ENCODE results near the gene MDM2. TPM values are rescaled to one million over a fixed set of nuclear protein-coding genes. Genes with fewer than 3 reads are reported as not detected.

The MDM2 gene
- total RNA-seq, 1 experiment from 2014 or later = 159 TPM

- no peak overlapping the region for H3K27ac ChIP-seq (ENCODE audit: insufficient read length, low read depth, low read length)
- Mint-ChIP-seq H3K27ac (no peak overlapping the region), H3K9me3 (no peaks in the 10 kb centered on the region), H3K4me3 (no peak overlapping the region), H3K36me3 (ENCODE audit: insufficient read depth in 1 of 3, low read depth in 3 of 3) (no peaks in the 10 kb centered on the region), H3K27me3 (ENCODE audit: low read depth) (no peaks in the 10 kb centered on the region), H3K4me1 (peaks cover 2% of the 10 kb centered on the region in 2 experiments; a peak in 2 of 4 replicates)
- no peak overlapping the region for H3K18ac ChIP-seq (ENCODE audit: insufficient read length, low read depth, low read length)
- no peak overlapping the region for H3K9ac ChIP-seq (ENCODE audit: extremely low read depth, insufficient read length, low read length)
- H3K4me2 ChIP-seq (ENCODE audit: insufficient read depth, insufficient read length, low read length) = no peak overlapping the region
- no peak overlapping the region for H3K14ac ChIP-seq (ENCODE audit: insufficient read depth, low read length)
- H3T11ph ChIP-seq (ENCODE audit: low read length) = no peak overlapping the region
- H3K23me2 ChIP-seq (ENCODE audit: insufficient read length, low read depth, low read length, poor library complexity, severe bottlenecking) = no peaks in the 10 kb centered on the region
- no peaks in the 10 kb centered on the region for H3K79me1 ChIP-seq (ENCODE audit: insufficient read depth, low read depth, low read length, poor library complexity, severe bottlenecking)
- H3K23ac ChIP-seq (ENCODE audit: insufficient read length, low read depth, low read length) = no peak overlapping the region
- no peak overlapping the region for H2BK15ac ChIP-seq (ENCODE audit: low read depth, low read length)
- H2AK5ac ChIP-seq (ENCODE audit: insufficient read length, low read length) = no peak overlapping the region
- H2BK12ac ChIP-seq (ENCODE audit: insufficient read length, low read depth, low read length) = no peak overlapping the region
- H4K91ac ChIP-seq (ENCODE audit: insufficient read length, low read depth, low read length) = no peak overlapping the region
- no peak overlapping the region for H2BK20ac ChIP-seq (ENCODE audit: low read depth, low read length, poor library complexity, severe bottlenecking)
- no peak overlapping the region for H4K8ac ChIP-seq (replicated peaks; ENCODE audit: insufficient read length, low read depth, low read length)
- H4K5ac ChIP-seq (ENCODE audit: insufficient read length, low read depth, low read length) = no peak overlapping the region
- no peaks in the 10 kb centered on the region for H4K20me1 ChIP-seq (ENCODE audit: control insufficient read depth, insufficient read depth, insufficient read length)
- H3K4me1 ChIP-seq (ENCODE audit: insufficient read depth, low read length) = no peaks in the 10 kb centered on the region
- H3K56ac ChIP-seq (ENCODE audit: insufficient read length, low read depth, low read length) = no peak overlapping the region
- no peaks in the 10 kb centered on the region for H3K79me2 ChIP-seq (ENCODE audit: insufficient read depth, low read length)
- no peaks in the 10 kb centered on the region for H3K9me3 ChIP-seq (ENCODE audit: control insufficient read depth, low read depth, low read length)
- H3K4ac ChIP-seq (ENCODE audit: low read depth, low read length) = no peak overlapping the region
- H2BK120ac ChIP-seq (ENCODE audit: low read depth, low read length, poor library complexity, severe bottlenecking) = no peak overlapping the region
- H2AFZ ChIP-seq (ENCODE audit: low read length) = no peak overlapping the region
- TF ChIP-seq CTCF (conservative IDR thresholded peaks at IDR 0.05) = no peak
- H3K27me3 ChIP-seq (ENCODE audit: insufficient read depth, low read length) = no peaks in the 10 kb centered on the region
- H2BK5ac ChIP-seq (ENCODE audit: insufficient read length, low read length) = no peak overlapping the region
- DNase-seq = no peak
Observed at GRCh38 chr12:68888243-68888642, 80.3 kb downstream of the MDM2 start.
